ENCODE measurements around the gene KBTBD12.

DNA sequence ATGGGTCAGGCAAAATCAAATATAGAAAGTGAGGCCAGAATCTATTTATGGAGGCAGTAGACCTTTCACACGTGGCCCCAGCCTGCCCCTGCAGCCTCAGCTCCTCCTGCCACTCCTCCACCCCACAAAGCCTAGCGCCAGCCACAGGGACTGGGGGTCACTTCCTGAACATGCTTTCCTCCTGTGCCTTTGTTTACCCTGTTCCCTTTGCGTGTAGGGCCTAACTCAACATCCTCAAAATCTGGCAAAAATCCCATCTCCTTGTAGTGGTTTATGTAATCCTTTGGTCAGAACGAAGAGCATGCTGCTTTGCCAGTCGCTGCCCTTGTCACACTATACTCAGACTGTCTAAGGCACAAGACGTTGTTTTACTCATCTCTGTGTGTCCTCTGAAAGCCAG is 39.6 kb downstream of the KBTBD12 start:
- TF ChIP-seq CTCF (IDR thresholded peaks at IDR 0.05) = no peak
- no peak for TF ChIP-seq POLR2A (IDR thresholded peaks at IDR 0.05)

Measured in tibial nerve (tissue), 3 donors.